ENCODE results near the gene TLCD3B.
"Not testable (repeated sequence)": the region's sequence is repeated elsewhere in the genome, so short reads cannot be mapped to it uniquely, and the experiment has no call there.

Gene TLCD3B

GRCh38 chr16:30025156-30025555 lies 5.9 kb downstream of the TLCD3B start:
- no peak for DNase-seq

GRCh38 chr16:30024451-30024850 lies 6.6 kb downstream of the TLCD3B start:
- no peak for DNase-seq

- no peak for DNase-seq
Observed at GRCh38 chr16:30023586-30023985, 7.5 kb downstream of the TLCD3B start.

DNA sequence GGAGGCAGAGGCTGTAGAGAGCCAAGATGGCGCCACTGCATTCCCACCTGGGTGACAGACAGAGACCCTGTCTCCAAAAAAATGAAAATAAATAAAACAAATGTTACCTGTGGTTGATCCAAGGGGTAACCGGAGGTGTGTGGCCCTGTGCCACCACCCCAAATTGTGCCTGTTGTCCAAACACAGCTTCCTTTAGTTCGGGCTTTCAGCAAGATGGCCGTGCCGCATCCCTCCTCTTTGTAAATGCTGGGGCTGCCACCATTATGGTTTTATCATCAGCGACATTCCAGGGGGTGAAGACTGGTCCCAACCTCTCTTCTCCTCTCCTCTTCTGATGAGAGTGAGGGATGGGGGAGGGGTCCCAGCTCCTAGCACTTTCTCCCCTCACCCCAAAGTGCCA lies 8.2 kb downstream of the TLCD3B start, which contains the start of gene C16orf92:
C16orf92 (plus strand) TSS at position 312 of the 400 bp plus-strand sequence. CDS start 143 bp downstream, outside the sequence.
- no peak for DNase-seq

DNA sequence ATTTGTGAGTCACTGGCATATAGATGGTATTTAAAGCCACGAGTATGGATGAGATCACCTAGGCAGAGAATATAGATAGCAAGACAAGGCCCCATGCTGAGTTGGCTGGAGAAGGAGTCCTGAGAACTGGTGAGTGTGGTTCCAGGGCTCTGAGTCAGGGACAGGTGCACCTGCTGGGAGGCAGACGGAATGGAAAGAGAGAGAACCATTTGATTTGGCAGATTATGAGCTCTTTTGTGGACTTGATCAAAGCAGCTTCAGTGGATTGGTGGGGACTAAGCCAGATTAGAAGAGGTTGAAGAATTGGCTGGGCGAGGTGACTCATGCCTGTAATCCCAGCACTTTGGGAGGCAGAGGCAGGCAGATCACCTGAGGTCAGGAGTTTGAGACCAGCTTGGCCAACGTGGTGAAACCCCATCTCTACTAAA lies 12.3 kb downstream of the TLCD3B start:
- DNase-seq = no peak

- DNase-seq = not testable (repeated sequence)
Observed at GRCh38 chr16:30017937-30018336, 13.1 kb downstream of the TLCD3B start.

GRCh38 chr16:30017277-30017656 lies 13.8 kb downstream of the TLCD3B start:
- DNase-seq = no peak

DNA sequence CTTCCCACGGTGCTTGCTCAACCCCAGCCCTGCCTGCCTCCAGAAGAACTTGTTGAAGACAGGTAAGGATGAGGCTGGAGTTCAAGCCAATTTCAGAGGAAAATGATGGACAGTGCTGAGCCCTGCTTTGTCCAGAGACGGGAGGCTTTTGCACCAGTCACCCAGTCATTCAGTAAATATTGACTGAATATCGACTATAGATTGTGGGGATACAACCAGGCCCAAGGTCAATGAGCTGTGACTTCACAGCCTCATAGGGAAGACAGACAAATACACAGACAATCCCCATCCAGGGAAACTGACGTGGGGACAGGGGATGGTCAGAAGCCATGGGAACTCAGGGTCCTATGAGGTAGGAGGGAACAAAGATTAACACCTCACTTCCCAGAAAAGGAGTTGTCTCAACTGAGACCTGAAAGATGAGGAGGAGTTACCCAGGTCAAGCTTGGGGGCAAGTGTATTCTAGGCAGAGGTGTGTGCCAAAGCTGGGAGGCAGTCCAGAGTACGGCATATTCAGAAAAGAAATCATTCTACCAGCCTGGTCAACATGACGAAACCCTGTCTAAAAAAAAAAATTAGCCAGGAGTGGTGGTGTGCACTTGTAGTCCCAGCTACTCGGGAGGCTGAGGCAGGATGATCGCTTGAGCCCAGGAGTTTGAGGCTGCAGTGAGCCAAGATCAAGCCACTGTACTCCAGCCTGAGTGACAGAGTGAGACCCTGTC lies 14.4 kb downstream of the TLCD3B start:
- no peak for DNase-seq

DNA sequence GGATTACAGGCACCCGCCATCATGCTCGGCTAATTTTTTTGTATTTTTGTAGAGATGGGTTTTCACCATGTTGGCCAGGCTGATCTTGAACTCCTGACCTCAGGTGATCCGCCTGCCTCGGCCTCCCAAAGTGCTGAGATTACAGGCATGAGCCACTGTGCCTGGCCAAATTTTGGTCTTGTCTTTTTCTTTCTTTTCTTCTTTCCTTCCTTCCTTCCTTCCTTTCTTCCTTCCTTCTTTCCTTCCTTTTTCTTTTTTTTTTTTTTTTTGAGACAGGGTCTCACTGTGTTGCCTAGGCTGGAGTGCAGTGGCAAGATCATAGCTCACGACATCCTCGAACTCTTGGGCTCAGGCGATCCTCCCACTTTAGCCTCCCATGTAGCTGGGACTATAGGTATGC lies 15.6 kb downstream of the TLCD3B start:
- DNase-seq = not testable (repeated sequence)

GRCh38 chr16:30012598-30012997 lies 18.5 kb downstream of the TLCD3B start:
- DNase-seq = not testable (repeated sequence)

DNA sequence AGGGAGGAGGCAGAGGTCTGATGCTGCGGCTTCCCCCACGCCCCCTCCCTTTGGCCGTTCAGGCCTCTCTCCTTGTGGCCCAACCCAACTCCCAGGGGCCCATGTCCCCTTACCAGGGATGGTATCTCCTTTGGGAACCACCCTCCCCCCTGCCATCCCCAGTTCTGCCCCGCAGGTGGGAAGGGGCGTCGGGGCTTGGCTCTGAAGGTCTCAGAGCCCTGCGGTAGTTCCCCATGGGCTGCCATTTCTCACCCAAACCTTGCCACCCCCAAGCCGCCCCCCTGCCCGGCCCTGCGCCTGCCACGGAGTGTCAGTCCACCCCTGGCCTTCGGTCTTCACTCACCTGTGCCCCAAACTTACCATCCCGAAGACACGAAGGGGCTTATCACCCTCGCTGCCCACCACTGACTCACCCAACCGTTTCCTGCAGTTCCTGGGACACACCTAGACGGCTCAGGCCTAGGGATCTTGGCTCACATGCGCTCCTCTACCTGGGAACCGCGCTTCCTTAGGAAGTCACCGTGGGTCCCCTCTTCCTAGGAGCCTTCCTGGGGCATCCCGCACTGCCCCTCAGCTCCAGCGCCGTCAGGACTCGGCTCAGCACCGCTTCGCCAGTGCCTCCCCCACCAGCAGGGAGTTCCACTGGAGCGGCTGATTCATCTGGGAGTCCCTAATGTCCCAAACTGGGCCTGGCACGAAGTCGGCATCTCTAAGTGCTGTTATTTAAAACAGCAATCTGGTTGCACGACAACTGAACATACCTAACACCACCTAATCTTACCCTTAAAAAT lies 19.2 kb downstream of the TLCD3B start:
- no peak for DNase-seq

DNA sequence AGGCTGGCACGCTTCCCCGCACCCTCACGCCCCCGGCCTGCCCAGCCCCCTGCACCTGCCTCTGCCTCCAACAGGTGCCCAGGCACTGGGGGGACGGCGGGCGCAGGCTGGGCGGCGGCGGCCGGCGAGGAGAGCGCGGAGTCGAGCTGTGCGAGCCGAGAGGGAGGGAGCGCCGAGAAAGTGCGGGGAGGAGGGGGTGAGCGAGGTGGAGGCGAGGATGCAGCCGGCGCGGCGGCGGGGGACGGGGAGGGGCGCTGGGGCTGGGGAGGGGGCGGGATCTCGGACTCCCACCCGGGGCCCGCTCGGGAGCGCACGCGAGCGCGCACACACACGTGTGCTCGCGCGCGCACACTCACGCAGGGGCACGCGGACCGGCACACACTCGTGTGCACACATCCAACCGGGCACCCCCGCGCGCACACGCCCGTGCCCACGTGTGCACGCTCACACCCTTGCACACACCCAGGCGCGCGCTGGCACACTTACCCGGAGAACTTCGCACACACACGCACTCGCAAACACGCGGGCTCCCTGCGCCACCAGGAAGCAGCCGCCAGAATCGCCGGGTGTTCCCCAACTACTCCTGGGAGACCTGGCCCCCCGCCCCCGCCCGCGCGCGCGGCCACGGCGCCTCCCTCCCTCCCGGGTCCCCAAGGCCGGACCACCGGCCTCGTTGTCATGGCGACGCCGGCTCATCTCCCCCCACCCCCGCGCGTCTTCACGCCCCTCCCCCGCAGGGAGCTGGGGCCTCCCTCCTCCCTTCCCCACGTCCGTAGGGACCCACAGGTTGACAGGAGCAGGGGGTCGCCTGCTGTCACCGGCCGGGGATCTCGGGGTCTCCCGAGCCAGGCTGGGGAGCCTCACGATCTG lies 20.0 kb downstream of the TLCD3B start, which contains the start of gene DOC2A:
DOC2A (minus strand) TSS at position 184 of the 870 bp plus-strand sequence. CDS start 805 bp downstream, outside the sequence.
- no peak for DNase-seq

GRCh38 chr16:30009990-30010843 lies 20.9 kb downstream of the TLCD3B start:
- no peak for DNase-seq

- DNase-seq = no peak
Observed at GRCh38 chr16:30009085-30009862, 21.8 kb downstream of the TLCD3B start.

GRCh38 chr16:30007378-30007895 lies 23.6 kb downstream of the TLCD3B start:
- DNase-seq = no peak

DNA sequence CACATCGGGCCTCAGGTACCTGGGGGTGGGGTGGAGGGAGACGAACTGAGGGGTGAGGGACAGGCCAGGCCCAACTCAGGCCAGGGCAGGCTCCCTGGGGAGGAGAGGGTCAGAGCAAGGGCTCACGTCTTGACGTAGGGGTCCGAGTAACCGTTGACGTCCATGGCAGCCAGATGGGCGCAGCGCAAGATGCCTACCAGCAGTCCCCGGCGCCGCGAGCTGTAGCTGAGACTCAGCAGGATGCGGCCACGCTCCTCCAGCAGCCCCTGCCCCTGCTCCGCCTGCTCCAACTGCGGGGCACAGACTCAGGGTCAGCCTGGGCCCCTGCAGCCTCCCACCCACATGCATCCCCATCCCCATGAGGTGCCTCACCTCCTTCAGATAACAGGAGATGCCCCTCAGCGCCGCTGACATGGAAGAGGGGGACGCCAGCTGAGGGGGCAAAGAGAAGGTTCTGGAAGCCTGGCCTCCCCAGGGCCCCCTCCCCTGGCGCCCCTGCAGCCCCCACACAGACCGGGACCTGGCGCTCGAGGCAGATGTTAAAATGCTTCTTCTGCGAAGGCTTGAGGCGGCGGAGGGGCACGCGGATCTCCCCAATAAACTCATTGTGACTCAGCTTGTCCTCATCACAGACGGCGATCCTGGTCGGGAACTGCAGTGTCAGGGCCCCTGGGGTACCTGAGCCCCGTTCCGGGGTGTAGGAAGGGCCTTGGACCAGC lies 24.3 kb downstream of the TLCD3B start:
- DNase-seq = no peak

DNA sequence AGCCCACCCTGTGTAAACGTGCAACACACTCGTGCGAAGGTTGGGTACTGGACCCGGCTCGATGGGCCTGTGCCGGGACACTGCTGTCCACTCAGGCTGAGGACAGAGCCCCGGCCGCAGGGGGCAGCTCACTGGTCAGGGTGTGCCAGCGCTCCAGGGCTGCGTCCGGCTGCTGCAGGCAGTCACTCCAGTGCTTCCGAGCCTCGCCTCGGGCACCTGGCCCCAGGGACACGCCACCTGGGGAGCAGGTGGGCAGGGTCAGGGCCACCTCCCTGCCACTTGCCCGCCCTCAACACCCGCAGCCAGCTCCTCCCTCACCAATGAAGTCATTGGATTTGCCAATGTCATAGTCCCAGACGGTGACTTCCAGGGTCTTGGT lies 25.0 kb downstream of the TLCD3B start:
- no peak for DNase-seq

GRCh38 chr16:30005341-30006094 lies 25.6 kb downstream of the TLCD3B start:
- no peak for DNase-seq

DNA sequence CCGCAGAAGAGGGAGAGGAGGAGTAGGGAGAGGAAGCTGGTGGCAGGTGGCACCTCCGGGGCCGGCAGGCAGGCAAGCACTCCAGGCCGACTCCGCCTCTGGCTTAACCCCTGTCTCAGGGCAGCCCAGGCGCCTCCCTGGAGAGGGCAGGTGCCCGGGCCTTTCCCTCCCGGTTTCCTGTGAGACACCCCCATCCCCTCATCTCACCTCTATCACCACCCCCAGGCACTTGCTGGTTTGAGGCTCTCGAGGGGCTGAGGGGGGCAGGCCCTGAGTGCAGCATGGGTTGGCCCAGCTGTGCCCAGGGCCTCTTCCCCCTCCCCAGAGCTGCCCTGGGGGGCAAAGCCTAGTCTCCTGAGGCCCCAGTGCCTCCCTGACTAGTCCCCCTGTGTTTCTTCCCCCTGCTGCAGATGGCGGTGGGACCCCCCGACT lies 26.2 kb downstream of the TLCD3B start:
- no peak for DNase-seq

- no peak for DNase-seq
Observed at GRCh38 chr16:30004424-30004776, 26.7 kb downstream of the TLCD3B start.

All from activated CD4-positive, alpha-beta T cell treated with anti-CD3 and anti-CD28 coated beads for 1 hour (primary cell).